GM12891 (cell line): ENCODE measurements around the gene ZNF541.

Source experiments
- POLR2A ChIP-seq: IDR thresholded peaks from 2 replicates; pipeline ENCODE4 v1.6.1; 2011; ENCODE audit warnings: low read depth, low read length, control low read depth
- POLR2AphosphoS5 ChIP-seq: IDR thresholded peaks from 2 replicates; pipeline ENCODE4 v1.6.1; 2011; ENCODE audit warnings: low read depth, low read length, control low read depth
- SPI1 ChIP-seq: IDR thresholded peaks from 2 replicates; pipeline ENCODE4 v1.6.1; 2011; ENCODE audit warnings: low read depth, low read length, control low read depth
- TAF1 ChIP-seq: IDR thresholded peaks from 2 replicates; pipeline ENCODE4 v1.6.1; 2011; ENCODE audit warnings: low read depth, low read length, control low read depth

- no peak for TF ChIP-seq POLR2A
- TF ChIP-seq TAF1, result no peak
- no peak for TF ChIP-seq POLR2AphosphoS5
- no peak for TF ChIP-seq SPI1
Measured at GRCh38 chr19:47542030-47542475, 30.9 kb downstream of the ZNF541 start.
